Osteocyte (in vitro differentiated cells): ENCODE measurements around the gene SMARCB1. TPM values are rescaled to one million over a fixed set of nuclear protein-coding genes. Genes with fewer than 3 reads are reported as not detected.

Experiments used
- DNase-seq: peaks from one replicate; pipeline ENCODE4 v3.0.0; 2021; ENCODE audit warnings: mixed read lengths; ENCODE audit not compliant: unreplicated experiment; ENCODE audit errors: extremely low spot score
- H3K27ac Mint-ChIP-seq: one replicate; pipeline ENCODE4 v1.8.0; 2021; ENCODE audit warnings: mild to moderate bottlenecking, mixed read lengths; ENCODE audit not compliant: unreplicated experiment
- H3K27me3 Mint-ChIP-seq: one replicate; pipeline ENCODE4 v1.8.0; 2021; ENCODE audit warnings: mixed read lengths; ENCODE audit not compliant: unreplicated experiment
- H3K36me3 Mint-ChIP-seq: one replicate; pipeline ENCODE4 v1.8.0; 2021; ENCODE audit warnings: mixed read lengths; ENCODE audit not compliant: unreplicated experiment
- H3K4me1 Mint-ChIP-seq: one replicate; pipeline ENCODE4 v1.8.0; 2021; ENCODE audit warnings: mixed read lengths; ENCODE audit not compliant: unreplicated experiment
- H3K4me3 Mint-ChIP-seq: one replicate; pipeline ENCODE4 v1.8.0; 2021; ENCODE audit warnings: mild to moderate bottlenecking, moderate library complexity, mixed read lengths; ENCODE audit not compliant: unreplicated experiment
- H3K9me3 Mint-ChIP-seq: one replicate; pipeline ENCODE4 v1.8.0; 2021; ENCODE audit warnings: mixed read lengths; ENCODE audit not compliant: unreplicated experiment
- CTCF ChIP-seq: fragments of 200-600 bp; sonication (generic); IDR thresholded peaks from 2 replicates; pipeline ENCODE4 v1.5.0; 2021; ENCODE audit warnings: antibody characterized with exemption, mild to moderate bottlenecking, moderate library complexity
- total RNA-seq: library from RNA; stranded (reverse); gene quantifications from 2 replicates; pipeline ENCODE4 v1.2.1, GENCODE V29; 2021

SMARCB1 gene
- total RNA-seq, 1 donor from 2014 or later: 126 TPM

GRCh38 chr22:23751441-23751996 is 35.2 kb upstream of the SMARCB1 start:
- no peaks in the 10 kb centered on the region for H3K36me3 Mint-ChIP-seq

GRCh38 chr22:23752090-23752691 is 34.6 kb upstream of the SMARCB1 start:
- no peak for DNase-seq
- H3K9me3 Mint-ChIP-seq: no peaks in the 10 kb centered on the region
- peaks cover 15% of the 10 kb centered on the region for H3K4me1 Mint-ChIP-seq
- TF ChIP-seq CTCF: no peak
- H3K27ac Mint-ChIP-seq: no peak overlapping the region
- H3K4me3 Mint-ChIP-seq: peak overlapping the region; percentile 75
- H3K27me3 Mint-ChIP-seq: no peaks in the 10 kb centered on the region
- no peaks in the 10 kb centered on the region for H3K36me3 Mint-ChIP-seq

More at GRCh38 chr22:23751441-23751996, 35.2 kb upstream of the SMARCB1 start:
- TF ChIP-seq CTCF: no peak
- H3K4me1 Mint-ChIP-seq: peaks cover 15% of the 10 kb centered on the region
- no peaks in the 10 kb centered on the region for H3K27me3 Mint-ChIP-seq
- H3K27ac Mint-ChIP-seq: peak overlapping the region; percentile 74
- peak overlapping the region; percentile 75 for H3K4me3 Mint-ChIP-seq
- H3K9me3 Mint-ChIP-seq: no peaks in the 10 kb centered on the region
- no peak for DNase-seq

GRCh38 chr22:23752750-23753149 is 34.0 kb upstream of the SMARCB1 start:
- Mint-ChIP-seq H3K27me3 (no peaks in the 10 kb centered on the region), H3K4me3 (peak overlapping the region; percentile 33), H3K36me3 (no peaks in the 10 kb centered on the region), H3K27ac (no peak overlapping the region), H3K9me3 (no peaks in the 10 kb centered on the region), H3K4me1 (peaks cover 15% of the 10 kb centered on the region)
- no peak for TF ChIP-seq CTCF
- DNase-seq: no peak

- DNase-seq: no peak
- no peaks in the 10 kb centered on the region for H3K9me3 Mint-ChIP-seq
- H3K36me3 Mint-ChIP-seq: no peaks in the 10 kb centered on the region
- TF ChIP-seq CTCF: no peak
- H3K4me1 Mint-ChIP-seq: peaks cover 15% of the 10 kb centered on the region
- H3K27ac Mint-ChIP-seq: no peak overlapping the region
- H3K4me3 Mint-ChIP-seq: no peak overlapping the region
- no peaks in the 10 kb centered on the region for H3K27me3 Mint-ChIP-seq
Measured at GRCh38 chr22:23753385-23753784, 33.4 kb upstream of the SMARCB1 start.

- H3K4me3 Mint-ChIP-seq: no peak within 1 kb of the TSS
- no peak within 1 kb of the TSS for H3K27ac Mint-ChIP-seq
- H3K27me3 Mint-ChIP-seq: no peaks in the 10 kb centered on the region
- TF ChIP-seq CTCF: no peak
- no peaks in the 10 kb centered on the region for H3K9me3 Mint-ChIP-seq
- no peaks in the 10 kb centered on the region for H3K36me3 Mint-ChIP-seq
- peaks cover 15% of the 10 kb centered on the region for H3K4me1 Mint-ChIP-seq
- no peak for DNase-seq
Measured at GRCh38 chr22:23754220-23754919, 32.4 kb upstream of the SMARCB1 start, which contains the start of gene VPREB3. Gene VPREB3, minus strand, starts transcription at chr22:23754425. Its CDS starts 62 bp downstream, at chr22:23754363.
